OCI-LY7 (cell line): ENCODE results near the gene DYNLT2.

Experiments used
- CTCF ChIP-seq: fragments of 200-600 bp; sonication (generic); conservative IDR thresholded peaks from 2 replicates; pipeline ENCODE4 v1.5.1; 2014; ENCODE audit warnings: mild to moderate bottlenecking, antibody characterized with exemption, low read length, moderate library complexity, mixed read lengths
- EZH2phosphoT487 ChIP-seq: fragments of 200-600 bp; sonication (generic); IDR thresholded peaks from 2 replicates; pipeline ENCODE4 v1.6.1; 2018; ENCODE audit warnings: low read depth, borderline replicate concordance, mild to moderate bottlenecking, mixed run types, antibody characterized with exemption, low read length, moderate library complexity, mixed read lengths

- TF ChIP-seq CTCF (peak; percentile 51), EZH2phosphoT487 (no peak)
Measured at GRCh38 chr6:169720207-169720855, 31.0 kb downstream of the DYNLT2 start.
